RPMI8226 (cell line): ENCODE data around the gene TNFSF9.

Experiments
- DNase-seq: peaks from one replicate; pipeline ENCODE4 v3.0.0-alpha.2; 2015

Gene TNFSF9

DNA sequence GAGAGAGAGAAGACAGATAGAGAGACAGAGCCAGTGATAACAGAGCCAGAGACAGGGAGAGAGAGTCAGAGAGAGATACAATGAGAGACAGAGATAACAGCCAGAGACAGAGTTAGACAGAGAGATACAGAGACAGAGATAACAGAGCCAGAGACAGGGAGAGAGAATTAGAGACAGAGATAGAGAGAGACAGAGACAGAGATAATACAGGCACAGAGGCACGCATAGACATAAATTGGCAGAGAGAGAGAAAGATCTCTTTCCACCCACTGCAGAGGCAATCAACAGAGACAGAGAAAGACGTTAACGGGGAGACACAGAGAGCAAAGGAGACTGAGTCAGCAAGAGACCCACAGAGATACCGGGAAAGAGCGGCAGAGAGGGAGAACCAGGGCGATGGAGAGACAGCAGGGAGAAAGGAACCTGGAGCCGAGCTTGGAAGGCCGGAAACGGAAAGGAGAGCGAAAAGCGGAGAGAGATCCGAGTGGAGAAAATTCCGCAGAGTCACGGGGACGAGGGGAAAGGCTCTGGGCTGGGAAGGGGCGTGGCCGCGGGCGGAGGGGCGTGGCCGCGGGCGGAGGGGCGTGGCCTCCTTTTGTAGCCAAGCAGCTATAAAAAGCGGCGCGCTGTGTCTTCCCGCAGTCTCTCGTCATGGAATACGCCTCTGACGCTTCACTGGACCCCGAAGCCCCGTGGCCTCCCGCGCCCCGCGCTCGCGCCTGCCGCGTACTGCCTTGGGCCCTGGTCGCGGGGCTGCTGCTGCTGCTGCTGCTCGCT, at the start of gene TNFSF9:
TSS of gene TNFSF9 (plus strand) at position 641 of the 777 bp plus-strand sequence. CDS start at position 652, 11 bp downstream.
- DNase-seq, result peak; percentile 86

GRCh38 chr19:6481541-6482342, 49.1 kb upstream of the TNFSF9 start, which contains the start of gene DENND1C:
Gene DENND1C (minus strand): TSS chr19:6481787. CDS start chr19:6481695, 92 bp downstream.
- DNase-seq, result no peak

- no peak for DNase-seq
These were observed 48.5 kb upstream of the TNFSF9 start for GRCh38 chr19:6482343-6482686.

- no peak for DNase-seq
These were observed 47.6 kb upstream of the TNFSF9 start for GRCh38 chr19:6483235-6483634.

- no peak for DNase-seq
These were observed 46.6 kb upstream of the TNFSF9 start for GRCh38 chr19:6484230-6484629.

DNA sequence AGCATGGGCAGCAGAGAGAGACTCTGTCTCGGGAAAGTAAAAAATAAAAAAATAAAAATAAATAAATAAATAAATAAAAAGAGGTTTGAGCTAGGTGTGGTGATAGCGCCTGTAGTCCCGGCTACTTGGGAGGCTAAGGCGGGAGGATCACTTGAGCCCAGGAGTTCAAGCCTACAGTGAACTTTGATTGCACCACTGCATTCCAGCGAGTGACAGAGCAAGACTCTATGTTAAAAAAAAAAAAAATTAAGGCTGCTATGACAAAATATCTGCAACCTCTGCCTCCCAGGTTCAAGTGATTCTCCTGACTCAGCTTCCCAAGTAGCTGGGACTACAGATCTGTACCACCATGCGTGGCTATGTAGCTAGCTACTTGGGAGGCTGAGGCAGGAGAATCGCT, 46.0 kb upstream of the TNFSF9 start:
- DNase-seq, result no peak

DNA sequence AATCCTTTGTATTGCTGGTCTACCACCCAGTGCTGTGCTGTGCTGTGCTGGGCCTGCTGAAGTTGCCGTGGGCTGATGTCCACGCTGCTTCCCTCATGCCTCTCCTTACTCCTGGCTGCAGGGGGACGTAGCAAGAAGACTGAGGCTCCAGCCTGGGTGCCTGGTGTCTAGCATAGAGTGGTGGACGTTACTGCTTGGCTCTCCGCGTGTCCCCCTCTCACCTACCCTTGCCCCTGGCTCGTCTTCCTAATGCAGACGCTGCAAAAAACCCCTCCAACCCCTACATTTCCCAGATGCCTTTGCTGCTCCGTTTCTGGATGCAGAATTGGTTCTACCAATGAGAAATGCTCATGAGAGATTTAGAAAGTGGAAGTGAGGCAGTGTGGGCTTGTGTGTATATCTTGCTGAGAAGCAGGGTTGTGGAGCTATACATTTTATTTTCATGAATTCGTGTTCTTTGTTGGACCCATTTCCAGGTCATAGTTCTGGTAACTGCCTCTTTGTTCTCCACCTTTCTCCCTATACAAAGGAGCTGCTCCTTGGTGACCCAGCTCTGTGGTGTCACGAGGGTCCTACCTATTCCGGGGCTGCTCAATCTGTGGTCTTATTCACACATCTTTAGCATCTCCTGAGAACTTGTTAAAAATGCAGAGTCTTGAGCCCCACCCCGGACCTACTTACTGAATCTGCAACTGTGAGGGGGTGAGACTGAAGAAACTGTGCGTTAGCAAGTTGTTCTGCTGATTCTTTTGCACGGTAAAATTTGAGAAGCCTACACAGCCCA, 41.4 kb upstream of the TNFSF9 start:
- DNase-seq, result peak; percentile 46

DNA sequence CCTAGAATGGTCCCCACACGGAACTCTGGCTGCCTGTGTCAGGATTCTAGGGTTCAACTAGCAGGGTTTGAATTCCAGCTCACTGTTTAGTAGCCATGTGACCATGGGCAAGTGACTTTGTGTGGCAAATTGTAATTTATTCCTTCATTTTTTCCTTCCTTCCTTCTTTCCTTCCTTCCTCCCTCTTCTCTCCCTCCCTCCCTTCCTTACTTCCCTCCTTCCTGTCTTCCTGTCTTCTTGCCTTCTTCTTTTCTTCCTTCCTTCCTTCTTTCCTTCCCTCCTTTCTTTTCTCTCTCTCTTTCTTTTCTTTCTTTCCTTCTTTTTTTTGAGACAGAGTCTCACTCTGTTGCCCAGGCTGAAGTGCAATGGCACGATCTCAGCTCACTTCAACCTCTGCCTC, 40.7 kb upstream of the TNFSF9 start:
- no peak for DNase-seq

DNA sequence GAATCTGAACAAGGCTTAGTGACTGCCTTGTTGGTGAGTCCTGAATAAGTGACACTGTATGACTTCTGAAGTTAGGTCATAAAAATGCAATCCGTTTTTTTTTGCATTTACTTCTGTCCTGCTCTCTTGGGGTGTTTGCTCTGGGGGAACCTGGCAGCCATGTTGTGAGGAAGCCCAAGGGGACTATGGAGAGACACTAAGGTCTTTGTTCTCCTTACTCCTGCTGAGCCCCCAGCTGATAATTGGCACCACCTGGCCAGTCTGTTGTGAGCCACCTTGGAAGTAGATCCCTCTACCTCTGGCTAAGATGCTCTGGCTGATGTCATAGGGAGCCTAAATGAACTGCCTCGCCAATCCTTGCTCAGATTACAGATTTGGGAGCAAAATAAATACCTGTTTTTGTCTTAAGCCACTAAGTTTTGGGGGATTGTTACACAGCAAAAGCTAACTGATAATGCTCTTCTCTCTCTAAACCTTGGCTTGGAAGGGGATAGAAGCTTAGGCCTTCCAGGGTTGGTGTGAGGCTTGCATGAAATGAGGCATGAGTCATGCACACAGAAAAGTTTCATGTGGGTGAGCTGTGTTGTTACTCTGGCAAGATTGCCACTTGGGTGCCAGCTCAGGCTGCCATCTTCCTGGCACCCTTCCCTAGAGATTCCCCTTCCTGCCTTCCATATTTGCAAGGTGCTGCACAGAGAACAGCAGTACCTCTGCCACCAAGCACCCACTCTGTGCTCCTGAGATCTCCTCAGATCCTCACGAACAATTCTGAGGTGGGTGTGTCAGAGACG, 38.8 kb upstream of the TNFSF9 start:
- no peak for DNase-seq

GRCh38 chr19:6494438-6495036, 36.3 kb upstream of the TNFSF9 start:
- no peak for DNase-seq

- DNase-seq, result no peak
These were observed 34.9 kb upstream of the TNFSF9 start for GRCh38 chr19:6495947-6496346.

GRCh38 chr19:6498294-6499036, 32.4 kb upstream of the TNFSF9 start:
- DNase-seq, result peak; percentile 15

DNA sequence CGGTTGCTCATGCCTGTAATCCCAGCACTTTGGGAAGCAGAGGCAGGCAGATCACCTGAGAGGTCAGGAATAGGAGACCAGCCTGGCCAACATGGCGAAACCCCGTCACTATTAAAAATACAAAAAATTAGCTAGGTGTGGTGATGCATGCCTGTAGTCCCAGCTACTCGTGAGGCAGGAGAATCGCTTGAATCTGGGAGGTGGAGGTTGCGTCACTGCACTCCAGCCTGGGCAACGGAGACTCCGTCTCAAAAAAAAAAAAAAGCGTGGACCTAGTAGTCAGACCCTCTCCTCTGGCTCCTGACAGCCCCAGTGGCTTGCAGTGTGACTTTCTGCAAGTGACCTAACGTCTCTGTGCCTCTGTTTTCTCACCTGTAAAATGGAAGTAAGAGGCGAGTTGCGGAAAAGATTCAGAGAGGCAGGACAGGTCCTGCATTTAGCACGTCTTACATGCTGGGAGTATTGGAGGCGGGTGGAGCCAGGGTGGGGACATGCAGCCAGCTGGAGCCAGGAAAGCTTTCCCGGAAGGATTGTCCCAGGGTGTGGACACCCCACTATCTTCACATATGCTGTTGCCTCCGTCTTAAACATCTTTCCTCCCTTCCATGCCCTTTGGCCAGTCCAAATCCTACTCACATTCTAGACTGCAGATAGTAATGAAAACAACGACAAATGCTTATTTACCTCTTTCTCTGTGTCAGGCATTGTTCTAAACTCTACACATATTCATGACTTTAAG, 31.6 kb upstream of the TNFSF9 start:
- DNase-seq, result no peak

DNA sequence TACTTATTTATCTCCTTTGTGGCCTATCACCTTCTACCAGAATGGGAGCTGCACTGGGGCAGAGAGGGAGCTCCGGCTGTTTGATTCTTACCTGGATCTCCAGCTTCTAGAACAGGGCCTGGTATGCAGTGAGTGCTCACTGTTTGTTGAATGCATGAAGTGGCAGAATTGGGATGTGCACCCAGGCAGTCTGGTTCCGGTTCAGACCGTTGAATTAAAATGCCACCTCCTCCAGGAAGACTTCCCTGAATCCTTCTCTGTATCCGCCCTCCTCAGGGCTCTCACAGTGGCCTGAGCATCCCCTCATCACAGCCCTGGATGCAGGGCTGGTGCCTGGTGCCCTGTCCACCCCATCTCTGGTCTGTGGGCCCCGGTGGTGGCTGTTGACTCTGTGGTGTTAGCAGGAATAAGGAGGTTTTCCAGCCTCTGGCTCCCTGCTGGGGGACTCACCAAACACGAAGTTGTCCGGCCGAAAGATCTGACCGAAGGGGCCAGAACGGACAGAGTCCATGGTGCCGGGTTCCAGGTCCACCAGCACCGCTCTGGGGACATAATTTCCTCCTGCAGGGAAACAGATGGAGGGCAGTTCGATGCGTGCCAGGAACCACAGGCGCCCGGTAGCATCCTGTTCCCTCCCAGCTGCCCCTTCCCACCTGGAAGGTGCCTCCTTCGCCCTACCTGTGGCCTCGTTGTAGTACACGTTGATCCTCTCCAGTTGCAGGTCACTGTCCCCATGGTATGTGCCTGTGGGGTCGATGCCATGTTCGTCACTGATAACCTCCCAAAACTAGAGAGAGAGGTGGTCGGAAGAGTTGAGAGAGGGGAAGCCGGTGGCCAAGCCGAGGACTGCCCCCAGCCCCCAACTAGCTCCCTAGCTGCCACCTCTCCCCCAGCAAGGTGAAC, 29.7 kb upstream of the TNFSF9 start:
- no peak for DNase-seq

DNA sequence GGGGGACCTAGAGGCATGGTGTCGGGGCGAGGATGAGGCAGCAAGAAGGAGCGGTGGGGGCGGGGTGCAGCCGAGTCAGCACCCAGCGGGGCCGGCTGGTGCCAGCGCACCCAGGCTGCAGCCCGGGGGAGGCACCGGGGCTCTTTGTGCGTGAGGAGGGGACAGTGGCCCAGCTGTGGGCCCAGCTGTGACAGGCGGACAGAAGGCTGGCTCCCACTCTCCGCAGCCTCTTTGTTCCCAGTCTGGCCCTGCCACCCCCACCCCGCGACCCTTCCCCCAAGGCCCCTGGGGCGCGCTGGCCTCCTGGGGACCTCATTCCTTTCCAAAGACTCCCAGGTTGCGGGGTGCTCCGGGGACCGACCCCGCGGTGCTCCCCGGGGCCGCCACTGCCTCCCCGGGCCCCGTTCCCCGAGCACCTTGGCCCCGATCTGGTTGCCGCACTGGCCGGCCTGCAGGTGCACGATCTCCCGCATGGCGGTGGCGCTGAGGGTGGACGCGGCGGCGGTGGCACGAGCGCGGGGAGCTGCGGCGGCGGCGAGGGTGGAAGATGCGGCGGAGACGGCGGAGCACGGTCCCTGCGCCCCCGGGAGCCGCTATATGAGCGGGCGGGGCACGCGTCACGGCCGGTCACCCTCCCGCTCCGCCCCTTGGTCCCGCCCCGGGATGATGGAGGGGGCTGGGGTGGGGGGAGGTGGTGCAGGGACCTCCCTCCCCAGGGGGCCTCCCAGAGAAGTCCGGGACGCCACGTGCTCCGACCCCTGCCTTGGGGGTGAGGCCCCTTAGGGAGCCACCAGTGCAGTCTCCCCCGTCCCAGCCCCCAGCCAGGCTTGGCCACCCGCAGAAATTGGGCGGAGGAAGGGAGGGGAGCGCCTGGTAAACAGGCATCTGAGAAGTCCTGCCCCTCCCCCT, 28.8 kb upstream of the TNFSF9 start, which contains the start of gene TUBB4A:
TSS of gene TUBB4A (minus strand) at position 570 of the 909 bp plus-strand sequence. CDS start at position 473, 97 bp downstream.
- peak; percentile 46 for DNase-seq

DNA sequence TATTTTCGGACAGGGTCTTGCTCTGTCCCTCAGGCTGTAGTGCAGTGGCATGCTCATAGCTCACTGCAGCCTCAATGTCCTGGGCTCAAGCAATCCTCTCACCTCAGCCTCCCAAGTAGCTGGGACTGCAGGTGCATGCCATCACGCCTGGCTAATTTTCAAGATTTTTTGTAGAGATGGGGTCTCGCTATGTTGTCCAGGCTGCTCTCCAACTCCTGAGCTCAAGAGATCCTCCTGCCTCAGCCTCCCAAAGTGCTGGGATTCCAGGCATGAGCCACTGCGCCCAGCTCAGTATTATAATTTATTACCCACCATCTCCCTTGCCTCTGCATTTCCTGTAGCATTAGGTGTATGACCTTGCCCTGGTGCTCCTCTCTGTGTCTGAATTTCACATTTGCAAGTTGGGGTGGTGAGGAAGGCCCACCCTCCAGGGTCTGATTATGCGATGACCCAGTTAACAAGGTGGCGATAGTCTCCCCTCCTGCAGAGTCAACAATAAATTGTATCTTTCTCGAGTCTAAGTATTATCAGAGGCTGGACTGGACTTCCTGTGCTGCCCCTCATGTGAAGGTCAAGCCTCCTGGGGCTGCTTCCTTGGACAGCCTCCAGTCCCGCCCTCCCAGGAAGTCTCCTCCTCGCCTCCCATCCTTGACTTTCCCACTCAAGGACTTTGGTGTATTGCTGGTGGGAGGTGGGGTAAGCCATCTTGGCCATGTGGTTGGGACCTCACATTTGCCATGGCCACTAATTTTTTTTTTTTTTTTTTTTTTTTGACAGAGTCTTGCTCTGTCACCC, 27.2 kb upstream of the TNFSF9 start:
- DNase-seq, result no peak

DNA sequence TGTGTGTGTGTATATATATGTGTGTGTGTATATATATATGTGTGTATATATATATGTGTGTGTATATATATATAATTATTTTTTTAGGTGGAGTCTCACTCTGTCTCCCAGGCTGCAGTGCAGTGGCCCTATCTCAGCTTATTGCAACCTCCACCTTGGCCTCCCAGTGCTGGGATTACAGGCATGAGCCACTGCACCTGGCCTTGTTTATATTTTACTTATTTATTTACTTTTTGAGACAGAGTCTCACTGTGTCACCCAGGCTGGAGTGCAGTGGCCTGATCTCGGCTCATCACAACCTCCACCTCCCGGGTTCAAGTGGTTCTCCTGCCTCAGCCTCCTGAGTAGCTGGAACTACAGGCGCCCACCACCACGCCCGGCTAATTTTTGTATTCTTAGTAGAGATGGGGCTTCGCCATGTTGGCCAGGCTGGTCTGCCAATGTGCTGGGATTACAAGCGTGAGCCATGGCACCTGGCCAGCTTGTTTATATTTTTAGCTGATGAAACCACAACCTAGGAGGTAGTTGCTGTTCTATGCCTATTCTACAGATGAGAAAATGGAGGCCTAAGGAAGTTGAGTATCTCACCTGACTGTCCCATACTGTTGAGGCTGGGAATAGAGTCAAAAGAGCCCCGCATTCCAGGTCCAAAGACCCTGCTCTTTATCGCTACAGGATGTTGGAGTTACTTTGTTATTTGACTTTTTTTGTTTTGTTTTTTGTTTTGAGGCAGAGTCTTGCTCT, 22.6 kb upstream of the TNFSF9 start:
- DNase-seq, result peak; percentile 85
